Sigmoid colon (tissue), 7 donors: ENCODE data around the gene SYCP1. TPM values are rescaled to one million over a fixed set of nuclear protein-coding genes. Genes with fewer than 3 reads are reported as not detected.

Experiments
- DNase-seq: peaks from one replicate; pipeline ENCODE4 v3.0.0-alpha.2; 2019
- H3K27ac ChIP-seq, 4 donors: fragments of 200-600 bp; sonication (generic); one replicate each; pipeline ENCODE4 v1.5.1; 2016 to 2019; ENCODE audit warnings: mild to moderate bottlenecking in 1 of 4
- H3K27me3 ChIP-seq, 3 donors: fragments of 200-600 bp; sonication (generic); one replicate each; pipeline ENCODE4 v1.5.1; 2019; ENCODE audit warnings: mild to moderate bottlenecking in 1 of 3
- H3K36me3 ChIP-seq, 4 donors: fragments of 200-600 bp; sonication (generic); one replicate each; pipeline ENCODE4 v1.5.1; 2016 to 2019
- H3K4me1 ChIP-seq, 4 donors: fragments of 200-600 bp; sonication (generic); one replicate each; pipeline ENCODE4 v1.5.1; 2017 to 2019
- H3K4me3 ChIP-seq, 4 donors: fragments of 200-600 bp; sonication (generic); one replicate each; pipeline ENCODE4 v1.5.1; 2017 to 2019; ENCODE audit warnings: mild to moderate bottlenecking in 2 of 4, moderate library complexity in 1 of 4
- H3K9me3 ChIP-seq, 4 donors: fragments of 200-600 bp in 3 of 4; sonication (generic) in 3 of 4; one replicate each; pipeline versions ENCODE4 v1.5.1 to v1.6.1; 2013 to 2019
- EP300 ChIP-seq, 4 donors: sonication (generic); formaldehyde crosslinking; IDR thresholded peaks; one replicate each; pipeline ENCODE4 v1.6.1; 2017; ENCODE audit warnings: antibody characterized with exemption in 4 of 4
- POLR2A ChIP-seq, 2 donors: fragments of 450-650 bp; IDR thresholded peaks; one replicate each; pipeline ENCODE4 v1.6.1; 2016; ENCODE audit warnings: antibody characterized with exemption in 2 of 2, mild to moderate bottlenecking in 2 of 2, moderate library complexity in 2 of 2
- POLR2AphosphoS5 ChIP-seq, 4 donors: sonication (generic); formaldehyde crosslinking; IDR thresholded peaks; one replicate each; pipeline ENCODE4 v1.6.1; 2017; ENCODE audit warnings: antibody characterized with exemption in 4 of 4
- WGBS, 2 donors: extraction: QIAGEN DNeasy Blood & Tissue Kit; methylation state at CpG; one replicate each; pipeline ENCODE4 v1.1.7; 2013; 5-methylcytosine and 5-hydroxymethylcytosine counted together
- intact Hi-C: fragments of 100-400 bp; cut with DNase I; formaldehyde crosslinking; loops from one replicate; pipeline ENCODE4 v1.15.1; 2023
- polyA plus RNA-seq, 3 donors: library from polyadenylated mRNA; stranded (reverse); fragments of 200-250 nt; gene quantifications; one replicate each; pipeline ENCODE4 v1.2.3, GENCODE V29; 2013
- total RNA-seq, 4 donors: library from RNA; depleted of rRNA; stranded (reverse); fragments of >200 nt; gene quantifications; one replicate each; pipeline ENCODE4 v1.1.0, GENCODE V29; 2016
- TF ChIP-seq, protein P1 (sequence below), 4 experiments: fragments of 450-650 bp in 3 of 4; fragments of 200-600 bp in 1 of 4; IDR thresholded peaks; one replicate each; pipeline ENCODE4 v1.5.1; 2016 to 2019; ENCODE audit warnings: antibody characterized with exemption in 4 of 4, mild to moderate bottlenecking in 3 of 4, moderate library complexity in 2 of 4
- donor health status: healthy with polysubstance abuse.
- donor health status: Bipolar disorder and iron deficiency.
- donor health status: healthy.

The SYCP1 gene
- total and polyA plus RNA-seq, 7 donors, result not detected

DNA sequence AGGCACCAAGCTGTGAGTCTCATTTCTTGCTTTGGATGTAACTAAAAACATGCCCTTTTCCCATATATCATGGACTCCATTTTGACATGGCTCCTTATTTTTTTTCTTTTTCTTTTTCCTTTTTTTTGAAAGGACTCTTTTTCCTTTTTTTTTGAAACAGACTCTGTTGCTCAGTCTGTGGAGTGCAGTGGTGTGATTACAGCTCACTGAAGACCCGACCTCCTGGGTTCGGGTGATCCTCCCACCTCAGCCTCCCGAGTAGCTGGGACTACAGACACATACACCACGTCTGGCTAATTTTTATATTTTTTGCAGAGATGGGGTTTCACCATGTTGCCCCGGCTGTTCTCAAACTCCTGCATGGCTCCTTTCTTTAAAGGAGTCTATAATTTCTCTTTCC is 10.4 kb upstream of the SYCP1 start:
- H3K4me1 ChIP-seq, result no peaks in the 10 kb centered on the region

DNA sequence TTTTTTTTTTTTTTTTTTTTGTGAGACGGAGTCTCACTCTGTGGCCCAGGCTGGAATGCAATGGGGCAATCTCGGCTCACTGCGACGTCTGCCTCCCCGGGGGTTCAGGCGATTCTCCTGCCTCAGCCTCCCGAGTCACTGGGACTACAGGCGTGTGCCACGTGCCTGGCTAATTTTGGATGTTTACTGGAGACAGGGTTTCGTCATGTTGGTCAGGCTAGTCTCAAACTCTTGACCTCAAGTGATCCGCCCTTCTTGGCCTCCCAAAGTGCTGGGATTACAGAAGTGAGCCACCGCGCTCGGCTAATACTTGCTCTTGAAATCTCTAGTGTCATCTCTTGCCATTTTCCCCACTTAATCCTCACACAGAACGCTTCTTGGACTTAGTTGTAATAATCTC is 1.1 kb upstream of the SYCP1 start:
- DNase-seq, result no peak
- Histone ChIP-seq H3K4me1 (peaks cover 0 to 9% (median 1%) of the 10 kb centered on the region in 4 donors), H3K4me3 (no peak overlapping the region), H3K9me3 (no peaks in the 10 kb centered on the region), H3K27ac (no peak overlapping the region), H3K36me3 (no peaks in the 10 kb centered on the region), H3K27me3 (peaks cover 0 to 37% (median 3%) of the 10 kb centered on the region in 3 donors)
- 91 to 93% methylated on average over 15 of the region's 15 CpGs for WGBS, 2 donors
- TF ChIP-seq, protein P1, sequence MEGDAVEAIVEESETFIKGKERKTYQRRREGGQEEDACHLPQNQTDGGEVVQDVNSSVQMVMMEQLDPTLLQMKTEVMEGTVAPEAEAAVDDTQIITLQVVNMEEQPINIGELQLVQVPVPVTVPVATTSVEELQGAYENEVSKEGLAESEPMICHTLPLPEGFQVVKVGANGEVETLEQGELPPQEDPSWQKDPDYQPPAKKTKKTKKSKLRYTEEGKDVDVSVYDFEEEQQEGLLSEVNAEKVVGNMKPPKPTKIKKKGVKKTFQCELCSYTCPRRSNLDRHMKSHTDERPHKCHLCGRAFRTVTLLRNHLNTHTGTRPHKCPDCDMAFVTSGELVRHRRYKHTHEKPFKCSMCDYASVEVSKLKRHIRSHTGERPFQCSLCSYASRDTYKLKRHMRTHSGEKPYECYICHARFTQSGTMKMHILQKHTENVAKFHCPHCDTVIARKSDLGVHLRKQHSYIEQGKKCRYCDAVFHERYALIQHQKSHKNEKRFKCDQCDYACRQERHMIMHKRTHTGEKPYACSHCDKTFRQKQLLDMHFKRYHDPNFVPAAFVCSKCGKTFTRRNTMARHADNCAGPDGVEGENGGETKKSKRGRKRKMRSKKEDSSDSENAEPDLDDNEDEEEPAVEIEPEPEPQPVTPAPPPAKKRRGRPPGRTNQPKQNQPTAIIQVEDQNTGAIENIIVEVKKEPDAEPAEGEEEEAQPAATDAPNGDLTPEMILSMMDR (IDR thresholded peaks at IDR 0.05), result no peak
- TF ChIP-seq POLR2AphosphoS5 (IDR thresholded peaks at IDR 0.05) (no peak), POLR2A (IDR thresholded peaks at IDR 0.05) (no peak), EP300 (IDR thresholded peaks at IDR 0.05) (no peak)
- intact Hi-C loops, result no loop called here

More for the DNA sequence above, 10.4 kb upstream of the SYCP1 start:
- H3K9me3 ChIP-seq, result no peaks in the 10 kb centered on the region
- intact Hi-C loops, result no loop called here
- H3K27ac ChIP-seq, result no peak overlapping the region
- TF ChIP-seq POLR2A (IDR thresholded peaks at IDR 0.05), result no peak
- TF ChIP-seq POLR2AphosphoS5 (IDR thresholded peaks at IDR 0.05), result no peak
- no peak for TF ChIP-seq EP300 (IDR thresholded peaks at IDR 0.05)
- TF ChIP-seq, protein P1 (IDR thresholded peaks at IDR 0.05), result no peak
- H3K27me3 ChIP-seq, result no peaks in the 10 kb centered on the region
- no peaks in the 10 kb centered on the region for H3K36me3 ChIP-seq
- H3K4me3 ChIP-seq, result no peak overlapping the region
- DNase-seq, result no peak
- WGBS, 2 donors, result 77 to 85% methylated on average over 5 of the region's 5 CpGs

DNA sequence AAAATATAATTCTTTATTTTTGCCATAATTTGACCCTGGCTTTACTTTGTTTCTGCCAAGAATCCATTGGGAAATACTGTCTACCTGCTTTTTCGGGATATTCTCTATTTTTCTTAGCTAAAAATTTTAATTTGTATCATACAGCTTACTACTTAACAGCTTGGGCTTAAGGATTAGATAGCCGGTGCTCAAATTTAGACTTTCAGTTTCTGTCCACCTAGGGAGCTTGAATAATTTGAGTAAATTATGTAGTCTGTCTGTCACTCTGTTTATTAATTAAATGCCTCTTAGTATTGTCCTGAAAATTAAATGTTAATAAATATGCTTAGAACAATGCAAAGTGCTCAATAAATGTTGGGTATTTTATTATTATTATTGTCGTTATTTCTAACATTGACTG is 6.7 kb downstream of the SYCP1 start:
- DNase-seq, result no peak
- H3K27ac ChIP-seq, result no peak overlapping the region
- intact Hi-C loops, result no loop called here
- H3K4me3 ChIP-seq, result no peak overlapping the region
- H3K4me1 ChIP-seq, result no peaks in the 10 kb centered on the region
- H3K36me3 ChIP-seq, result no peaks in the 10 kb centered on the region
- H3K27me3 ChIP-seq, result peaks cover 0 to 11% (median 0%) of the 10 kb centered on the region in 3 donors
- 50 to 70% methylated on average over 3 of the region's 3 CpGs for WGBS, 2 donors
- no peak for TF ChIP-seq EP300 (IDR thresholded peaks at IDR 0.05)
- TF ChIP-seq, protein P1 (IDR thresholded peaks at IDR 0.05), result no peak
- no peak for TF ChIP-seq POLR2AphosphoS5 (IDR thresholded peaks at IDR 0.05)
- TF ChIP-seq POLR2A (IDR thresholded peaks at IDR 0.05), result no peak
- H3K9me3 ChIP-seq, result no peaks in the 10 kb centered on the region

DNA sequence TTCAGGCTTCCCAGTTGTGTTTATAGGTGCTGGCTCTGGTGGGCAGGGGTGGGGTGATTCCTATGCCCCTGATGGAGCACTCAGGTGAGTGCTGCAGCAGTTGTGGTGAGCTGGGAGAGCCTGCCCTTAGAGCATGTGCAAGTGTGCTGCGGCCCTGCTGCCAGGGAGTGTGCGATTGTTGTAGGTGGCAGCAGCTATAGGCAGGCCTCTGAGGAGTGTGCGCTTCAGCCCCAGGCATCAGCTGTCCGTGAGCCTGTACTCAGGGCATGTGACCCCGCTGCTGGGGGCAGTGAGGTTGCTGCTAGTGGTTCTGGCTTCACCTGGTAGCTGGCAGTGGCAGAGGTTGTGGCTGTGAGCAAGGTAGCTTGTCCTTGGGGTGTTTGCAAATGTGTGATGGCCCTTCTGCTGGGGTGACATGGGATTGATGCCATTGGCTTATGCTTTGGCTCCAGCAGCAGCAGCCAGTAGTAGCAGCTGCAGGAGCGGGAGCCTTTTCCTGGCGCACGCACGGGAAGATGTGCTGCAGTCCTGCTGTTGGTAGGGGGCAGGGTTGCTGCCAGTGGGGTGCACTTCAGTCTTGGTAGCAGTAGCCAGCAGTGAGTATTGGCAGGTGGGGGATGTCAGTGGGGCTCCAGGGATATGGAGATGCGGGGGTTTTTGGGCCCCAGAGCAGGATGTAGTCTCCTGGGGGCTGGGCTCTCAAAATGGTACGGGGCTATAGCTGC is 37.7 kb downstream of the SYCP1 start:
- Histone ChIP-seq H3K9me3 (no peaks in the 10 kb centered on the region), H3K27me3 (peaks cover 0 to 3% (median 0%) of the 10 kb centered on the region in 3 donors), H3K4me3 (no peak overlapping the region), H3K27ac (no peak overlapping the region), H3K36me3 (no peaks in the 10 kb centered on the region), H3K4me1 (no peaks in the 10 kb centered on the region)
- 71 to 78% methylated on average over 11 of the region's 11 CpGs for WGBS, 2 donors
- no peak for DNase-seq
- intact Hi-C loops, result no loop called here
- TF ChIP-seq EP300 (IDR thresholded peaks at IDR 0.05) (no peak), POLR2A (IDR thresholded peaks at IDR 0.05) (no peak), POLR2AphosphoS5 (IDR thresholded peaks at IDR 0.05) (no peak)
- TF ChIP-seq, protein P1 (IDR thresholded peaks at IDR 0.05), result no peak
